GM06990 (cell line): ENCODE data around the gene ARRB2.
"Not testable (repeated sequence)": the region's sequence is repeated elsewhere in the genome, so short reads cannot be mapped to it uniquely, and the experiment has no call there.

Source experiments
- DNase-seq: peaks from one replicate; pipeline ENCODE4 v3.0.0-alpha.2; 2011; ENCODE audit not compliant: insufficient read length; ENCODE audit errors: extremely low read depth
- H3K27me3 ChIP-seq: replicated peaks from 2 replicates; pipeline ENCODE4 v1.6.0; 2011; ENCODE audit warnings: low read length; ENCODE audit not compliant: control insufficient read depth, insufficient read depth
- H3K36me3 ChIP-seq: 2 replicates; pipeline ENCODE4 v1.5.1; 2011; ENCODE audit warnings: low read length; ENCODE audit not compliant: control insufficient read depth, insufficient read depth
- H3K4me3 ChIP-seq: replicated peaks from 2 replicates; pipeline ENCODE4 v1.5.1; 2011; ENCODE audit warnings: low read depth, mild to moderate bottlenecking, control low read depth, low read length
- TF ChIP-seq, protein P1 (sequence below): IDR thresholded peaks from 2 replicates; pipeline ENCODE4 v1.5.1; 2011; ENCODE audit warnings: low read length, control low read depth, mild to moderate bottlenecking, inconsistent platforms; ENCODE audit not compliant: insufficient read depth, poor library complexity, severe bottlenecking

Gene ARRB2

DNA sequence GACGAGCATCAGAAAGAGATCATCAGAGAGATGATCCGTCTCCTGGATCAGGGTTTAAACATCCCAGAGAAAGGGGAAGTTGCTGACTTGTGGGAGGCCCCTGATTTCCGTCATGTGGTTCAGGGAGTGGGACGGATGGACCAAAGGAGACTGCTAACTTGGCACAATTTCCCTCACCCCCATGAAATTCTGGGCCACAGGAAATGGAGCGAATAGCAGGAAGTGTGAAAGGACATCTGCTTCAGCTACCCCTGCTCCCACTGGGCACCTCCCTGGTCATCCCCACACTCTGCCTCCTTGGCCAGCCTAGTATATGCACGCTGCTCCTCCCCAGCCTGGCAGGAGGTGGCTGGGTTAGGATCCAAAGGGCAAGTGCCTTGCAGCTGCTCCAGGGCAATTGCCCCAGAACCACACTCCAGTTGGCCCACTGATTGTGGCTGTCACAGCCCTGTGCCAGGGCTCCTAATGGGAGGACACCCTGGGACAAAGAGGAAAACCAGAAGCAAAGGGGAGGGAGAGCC is 1.3 kb downstream of the ARRB2 start:
- peak overlapping the region; percentile 82 for H3K4me3 ChIP-seq
- peaks cover 4% of the 10 kb centered on the region for H3K36me3 ChIP-seq
- DNase-seq: no peak
- TF ChIP-seq, protein P1, sequence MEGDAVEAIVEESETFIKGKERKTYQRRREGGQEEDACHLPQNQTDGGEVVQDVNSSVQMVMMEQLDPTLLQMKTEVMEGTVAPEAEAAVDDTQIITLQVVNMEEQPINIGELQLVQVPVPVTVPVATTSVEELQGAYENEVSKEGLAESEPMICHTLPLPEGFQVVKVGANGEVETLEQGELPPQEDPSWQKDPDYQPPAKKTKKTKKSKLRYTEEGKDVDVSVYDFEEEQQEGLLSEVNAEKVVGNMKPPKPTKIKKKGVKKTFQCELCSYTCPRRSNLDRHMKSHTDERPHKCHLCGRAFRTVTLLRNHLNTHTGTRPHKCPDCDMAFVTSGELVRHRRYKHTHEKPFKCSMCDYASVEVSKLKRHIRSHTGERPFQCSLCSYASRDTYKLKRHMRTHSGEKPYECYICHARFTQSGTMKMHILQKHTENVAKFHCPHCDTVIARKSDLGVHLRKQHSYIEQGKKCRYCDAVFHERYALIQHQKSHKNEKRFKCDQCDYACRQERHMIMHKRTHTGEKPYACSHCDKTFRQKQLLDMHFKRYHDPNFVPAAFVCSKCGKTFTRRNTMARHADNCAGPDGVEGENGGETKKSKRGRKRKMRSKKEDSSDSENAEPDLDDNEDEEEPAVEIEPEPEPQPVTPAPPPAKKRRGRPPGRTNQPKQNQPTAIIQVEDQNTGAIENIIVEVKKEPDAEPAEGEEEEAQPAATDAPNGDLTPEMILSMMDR: no peak
- H3K27me3 ChIP-seq: no peaks in the 10 kb centered on the region

DNA sequence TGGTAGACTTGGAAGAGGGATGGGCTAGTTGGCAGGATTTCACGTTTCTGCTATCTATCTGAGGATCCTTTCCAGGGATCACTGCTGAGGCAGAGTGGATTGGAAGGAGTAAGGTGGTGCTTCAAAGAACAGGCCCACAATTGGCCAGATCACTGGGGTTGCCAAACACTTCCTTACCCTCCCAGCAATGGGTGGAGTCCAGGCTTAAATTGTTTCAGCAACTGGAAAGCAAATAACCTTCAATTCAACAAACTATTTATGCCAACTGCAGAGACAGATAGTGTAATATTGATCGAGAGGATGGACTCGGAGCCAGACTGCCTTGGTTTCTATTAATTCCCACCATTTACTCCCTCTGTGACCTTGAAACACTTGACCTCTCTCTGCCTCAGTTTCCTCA is 2.1 kb downstream of the ARRB2 start:
- Histone ChIP-seq H3K27me3 (no peaks in the 10 kb centered on the region), H3K36me3 (peaks cover 9% of the 10 kb centered on the region), H3K4me3 (no peak overlapping the region)
- DNase-seq: no peak
- TF ChIP-seq, protein P1: no peak

DNA sequence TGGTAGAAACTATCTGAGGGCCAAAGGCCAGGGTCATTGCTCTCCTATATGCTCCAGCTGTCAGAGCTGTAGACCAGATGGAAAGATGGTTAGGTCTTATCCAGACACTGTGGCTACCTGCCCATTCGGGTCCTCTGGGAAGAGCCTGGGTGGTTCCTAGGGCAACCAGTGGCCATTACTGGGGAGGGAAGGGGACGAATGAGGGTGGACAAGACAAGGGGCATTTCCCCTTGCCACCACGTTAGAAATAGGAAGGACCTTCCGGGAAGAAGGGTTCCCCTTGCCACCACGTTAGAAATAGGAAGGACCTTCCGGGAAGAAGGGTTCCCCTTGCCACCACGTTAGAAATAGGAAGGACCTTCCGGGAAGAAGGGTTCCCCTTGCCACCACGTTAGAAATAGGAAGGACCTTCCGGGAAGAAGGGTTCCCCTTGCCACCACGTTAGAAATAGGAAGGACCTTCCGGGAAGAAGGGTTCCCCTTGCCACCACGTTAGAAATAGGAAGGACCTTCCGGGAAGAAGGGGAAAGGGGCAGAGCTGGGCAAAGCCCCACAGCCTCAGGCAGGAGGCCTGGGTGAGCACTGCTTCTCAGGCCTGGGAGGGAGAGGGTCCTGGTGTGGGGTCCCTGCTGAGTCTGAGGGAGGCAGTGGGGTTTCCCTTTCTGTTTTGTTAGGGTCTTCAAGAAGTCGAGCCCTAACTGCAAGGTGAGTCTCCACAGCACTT is 4.1 kb downstream of the ARRB2 start:
- peak overlapping the region; percentile 5; the same call in 1 of the 2 replicates for H3K4me3 ChIP-seq
- not testable (repeated sequence) for H3K27me3 ChIP-seq, DNase-seq
- peaks cover 15% of the 10 kb centered on the region for H3K36me3 ChIP-seq

DNA sequence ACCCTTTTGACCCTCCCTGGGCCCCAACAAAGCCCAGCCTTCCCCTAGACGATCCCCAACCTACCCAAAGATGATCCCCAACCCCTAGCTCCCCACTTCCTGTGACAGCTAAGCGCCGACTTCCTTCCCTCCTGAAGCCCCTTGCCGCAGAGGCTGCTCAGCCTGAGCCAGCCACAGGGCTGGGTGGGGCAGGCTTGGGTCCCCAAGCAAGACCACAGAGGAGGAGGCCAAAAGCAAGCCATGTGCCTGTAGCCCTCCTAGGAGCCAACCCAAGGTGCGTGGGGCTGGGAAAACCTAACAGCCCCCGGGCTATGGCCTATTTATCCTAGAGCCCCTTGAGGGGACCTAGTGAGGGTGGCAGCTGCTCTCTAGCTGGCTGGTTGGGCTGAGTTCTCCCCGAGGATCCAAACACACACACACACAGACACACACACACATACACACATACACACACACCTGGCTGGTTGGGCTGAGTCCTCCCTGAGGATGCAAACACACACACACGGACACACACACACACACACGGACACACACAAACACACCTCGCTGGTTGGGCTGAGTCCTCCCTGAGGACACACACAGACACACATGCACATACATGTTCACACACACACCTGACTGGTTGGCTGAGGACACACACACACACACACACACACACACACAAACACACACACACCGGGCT is 4.8 kb downstream of the ARRB2 start:
- no peak for DNase-seq
- peak overlapping the region; percentile 5; the same call in 1 of the 2 replicates for H3K4me3 ChIP-seq
- TF ChIP-seq, protein P1: no peak
- no peaks in the 10 kb centered on the region for H3K27me3 ChIP-seq
- peaks cover 17% of the 10 kb centered on the region for H3K36me3 ChIP-seq

DNA sequence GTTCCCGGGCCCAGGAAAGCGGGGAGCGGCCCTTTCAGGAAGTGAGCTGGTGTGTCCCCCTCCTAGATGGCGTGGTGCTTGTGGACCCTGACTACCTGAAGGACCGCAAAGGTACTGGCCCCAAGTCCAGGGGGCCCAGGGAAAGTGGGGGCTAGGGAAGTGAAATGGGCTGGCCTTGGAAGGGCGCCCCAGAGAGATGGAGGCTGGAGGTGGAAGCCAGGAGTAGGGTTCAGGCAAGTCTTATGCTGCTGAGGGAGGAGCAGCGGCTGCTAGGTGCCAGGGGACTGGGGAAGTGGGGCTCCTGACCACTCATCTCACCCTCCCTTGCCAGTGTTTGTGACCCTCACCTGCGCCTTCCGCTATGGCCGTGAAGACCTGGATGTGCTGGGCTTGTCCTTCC is 5.6 kb downstream of the ARRB2 start:
- no peak for DNase-seq
- H3K36me3 ChIP-seq: peaks cover 17% of the 10 kb centered on the region

DNA sequence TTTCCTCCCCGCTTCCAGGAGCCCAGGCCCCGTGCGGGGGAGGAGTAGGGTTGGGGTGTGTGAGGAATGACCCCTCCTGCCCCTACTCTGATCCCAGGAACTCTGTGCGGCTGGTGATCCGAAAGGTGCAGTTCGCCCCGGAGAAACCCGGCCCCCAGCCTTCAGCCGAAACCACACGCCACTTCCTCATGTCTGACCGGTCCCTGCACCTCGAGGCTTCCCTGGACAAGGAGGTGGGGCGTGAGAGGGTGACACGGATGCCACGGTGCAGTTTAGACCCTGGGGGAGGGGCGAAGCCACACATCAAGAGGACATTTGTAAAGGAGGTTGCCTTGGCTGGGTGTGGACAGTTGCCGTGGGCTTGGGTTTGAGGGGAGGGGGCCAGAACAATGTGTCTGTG is 7.4 kb downstream of the ARRB2 start:
- no peak overlapping the region for H3K4me3 ChIP-seq
- H3K36me3 ChIP-seq: peaks cover 17% of the 10 kb centered on the region

More for the DNA sequence above, 5.6 kb downstream of the ARRB2 start:
- Histone ChIP-seq H3K27me3 (no peaks in the 10 kb centered on the region), H3K4me3 (no peak overlapping the region)
- TF ChIP-seq, protein P1: no peak

More for the DNA sequence above, 7.4 kb downstream of the ARRB2 start:
- DNase-seq: no peak
- H3K27me3 ChIP-seq: no peaks in the 10 kb centered on the region
- TF ChIP-seq, protein P1: no peak
